Bone marrow (tissue), 2 donors: ENCODE measurements around the gene RIMS1.

ENCODE experiments used
- DNase-seq, 2 donors: peaks; one replicate each; lab custom pipeline; 2025; lab: John Stamatoyannopoulos, UW

RIMS1 gene

GRCh38 chr6:72102561-72102960 is 216.2 kb downstream of the RIMS1 start:
- DNase-seq, result no peak

GRCh38 chr6:72111611-72112010 is 225.3 kb downstream of the RIMS1 start:
- DNase-seq, result no peak

GRCh38 chr6:72130327-72130726 is 244.0 kb downstream of the RIMS1 start:
- DNase-seq, result no peak

DNA sequence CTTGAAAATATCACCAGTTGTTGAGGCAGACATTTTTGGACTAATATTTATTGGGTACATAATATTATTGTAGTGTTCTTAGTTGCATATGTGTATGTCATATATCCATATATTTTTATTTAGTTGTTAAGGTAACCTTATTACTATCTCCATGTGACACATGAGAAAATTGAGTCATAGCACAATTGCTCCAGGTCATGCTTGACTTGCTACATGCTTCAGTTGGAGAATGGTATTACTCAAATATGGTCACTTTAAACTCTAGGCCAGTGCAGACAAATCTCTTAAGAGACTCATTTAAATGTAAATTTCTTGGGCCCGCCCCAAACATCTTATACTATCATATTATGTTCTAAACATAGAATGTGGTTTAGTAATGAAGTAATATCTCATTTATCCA is 246.1 kb downstream of the RIMS1 start:
- DNase-seq, result no peak

DNA sequence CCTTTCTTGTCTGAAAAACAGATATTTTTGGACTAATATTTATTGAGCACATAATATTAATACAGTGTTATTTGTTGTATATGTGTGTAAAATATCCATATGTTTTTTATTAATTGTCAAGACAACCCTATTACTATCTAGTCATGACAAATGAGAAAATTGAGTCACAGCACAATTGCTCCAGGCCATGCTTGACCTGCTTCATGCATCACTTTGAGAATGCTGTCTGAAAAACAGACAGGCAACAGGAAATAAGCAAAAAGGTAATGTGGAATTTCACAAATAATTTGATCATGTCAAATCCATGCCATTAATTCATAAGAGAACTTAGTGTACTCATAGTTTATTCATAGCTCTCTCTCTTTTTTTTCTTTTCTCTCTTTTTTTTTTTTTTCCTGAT is 246.5 kb downstream of the RIMS1 start:
- no peak for DNase-seq

DNA sequence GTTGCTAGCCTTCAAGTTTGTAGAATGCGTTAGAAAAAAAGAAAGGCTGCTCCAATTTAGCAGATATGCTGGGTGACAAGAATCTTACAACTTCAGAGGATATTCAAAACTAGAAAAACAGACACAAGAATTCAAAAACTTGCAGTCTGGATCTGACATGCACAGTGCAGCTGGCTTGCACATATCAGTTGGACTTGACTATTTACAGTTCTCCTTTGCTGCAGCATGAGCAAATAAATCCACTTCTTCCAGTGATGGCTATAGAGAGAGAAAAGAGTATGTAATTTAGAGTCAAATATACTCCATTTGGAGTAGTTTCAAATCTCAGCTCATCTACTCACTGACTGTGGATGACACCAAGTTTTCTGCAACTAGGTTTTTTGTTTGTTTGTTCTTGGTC is 247.0 kb downstream of the RIMS1 start:
- no peak for DNase-seq

- DNase-seq, result no peak
Observed at GRCh38 chr6:72140795-72141194, 254.4 kb downstream of the RIMS1 start.

- DNase-seq, result no peak
Observed at GRCh38 chr6:72149715-72150114, 263.4 kb downstream of the RIMS1 start.

DNA sequence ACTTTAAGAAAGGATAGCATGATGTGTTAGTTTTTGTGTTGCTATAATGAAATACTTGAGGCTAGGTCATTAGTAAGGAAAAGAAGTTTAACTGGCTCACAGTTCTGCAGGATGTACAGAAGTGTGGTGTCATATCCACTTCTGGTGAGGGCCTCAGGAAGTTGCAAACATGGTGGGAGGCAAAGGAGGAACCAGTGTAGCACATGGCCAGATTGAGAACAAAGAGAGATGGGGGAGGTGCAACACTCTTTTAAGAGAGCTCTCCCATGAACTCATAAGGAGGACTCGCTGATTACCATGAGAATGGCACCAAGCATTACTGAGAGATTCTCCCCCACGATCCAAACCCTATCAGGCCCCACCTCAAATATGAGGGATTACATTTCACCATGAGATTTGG is 265.4 kb downstream of the RIMS1 start:
- DNase-seq, result no peak

DNA sequence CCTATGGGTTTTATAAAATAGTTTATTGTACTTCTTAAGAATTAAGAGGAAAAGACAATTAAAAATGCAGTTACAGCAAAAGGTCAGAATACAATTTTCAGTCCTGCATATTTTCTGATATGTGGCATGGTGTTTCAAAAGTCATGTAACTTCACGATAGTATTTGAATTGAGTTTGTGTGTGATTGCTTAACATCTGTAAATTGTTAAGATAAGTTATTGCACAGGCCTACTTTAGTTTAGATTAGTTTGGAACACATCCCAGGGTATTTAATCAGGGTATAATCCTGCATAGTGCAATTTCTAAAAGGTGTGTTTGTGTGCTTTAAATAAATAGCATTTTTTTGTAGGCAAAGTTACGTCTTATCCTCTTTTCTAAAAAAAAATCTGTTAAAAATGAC is 289.6 kb downstream of the RIMS1 start:
- no peak for DNase-seq

DNA sequence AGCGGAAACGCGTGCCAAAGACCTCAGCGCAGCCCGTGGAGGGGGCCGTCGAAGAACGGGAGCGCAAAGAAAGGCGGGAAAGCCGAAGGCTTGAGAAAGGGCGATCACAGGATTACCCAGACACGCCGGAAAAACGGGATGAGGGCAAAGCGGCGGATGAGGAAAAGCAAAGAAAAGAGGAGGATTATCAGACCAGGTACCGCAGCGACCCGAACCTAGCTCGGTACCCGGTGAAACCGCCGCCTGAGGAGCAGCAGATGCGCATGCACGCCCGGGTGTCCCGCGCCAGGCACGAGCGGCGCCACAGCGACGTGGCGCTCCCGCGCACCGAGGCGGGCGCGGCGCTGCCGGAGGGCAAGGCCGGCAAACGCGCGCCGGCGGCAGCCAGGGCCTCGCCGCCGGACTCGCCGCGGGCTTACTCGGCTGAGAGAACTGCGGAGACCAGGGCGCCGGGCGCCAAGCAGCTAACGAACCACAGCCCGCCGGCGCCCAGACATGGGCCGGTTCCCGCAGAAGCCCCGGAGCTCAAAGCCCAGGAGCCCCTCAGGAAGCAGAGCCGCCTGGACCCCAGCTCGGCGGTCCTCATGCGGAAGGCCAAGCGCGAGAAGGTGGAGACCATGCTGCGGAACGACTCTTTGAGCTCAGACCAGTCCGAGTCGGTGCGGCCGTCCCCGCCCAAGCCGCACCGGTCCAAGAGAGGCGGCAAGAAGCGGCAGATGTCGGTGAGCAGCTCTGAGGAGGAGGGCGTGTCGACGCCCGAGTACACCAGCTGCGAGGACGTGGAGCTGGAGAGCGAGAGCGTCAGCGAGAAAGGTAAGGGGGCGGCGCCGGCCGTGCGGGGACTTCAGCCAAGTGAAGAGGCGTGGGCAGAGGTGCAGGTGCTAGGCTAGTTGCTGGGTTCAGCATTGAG is 296.2 kb downstream of the RIMS1 start:
- no peak for DNase-seq

GRCh38 chr6:72203983-72204382 is 317.6 kb downstream of the RIMS1 start:
- no peak for DNase-seq

DNA sequence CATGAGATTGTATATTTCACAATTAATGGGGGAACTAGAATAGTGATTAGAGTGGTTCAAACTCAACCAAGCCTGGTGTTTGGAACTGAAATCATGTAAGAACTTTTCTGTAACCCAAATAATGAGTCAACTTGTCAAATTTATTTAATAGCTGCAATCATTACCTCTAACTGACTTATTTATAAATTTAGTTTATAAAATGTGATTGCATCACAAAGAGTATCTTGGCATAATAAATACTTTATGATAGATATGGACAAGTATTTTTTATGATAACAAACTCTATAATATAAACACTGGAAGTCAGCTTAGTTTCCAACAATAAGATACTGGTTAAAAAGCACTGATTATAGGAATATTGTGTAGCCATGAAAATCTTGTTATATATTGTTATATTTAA is 319.1 kb downstream of the RIMS1 start:
- DNase-seq, result no peak

DNA sequence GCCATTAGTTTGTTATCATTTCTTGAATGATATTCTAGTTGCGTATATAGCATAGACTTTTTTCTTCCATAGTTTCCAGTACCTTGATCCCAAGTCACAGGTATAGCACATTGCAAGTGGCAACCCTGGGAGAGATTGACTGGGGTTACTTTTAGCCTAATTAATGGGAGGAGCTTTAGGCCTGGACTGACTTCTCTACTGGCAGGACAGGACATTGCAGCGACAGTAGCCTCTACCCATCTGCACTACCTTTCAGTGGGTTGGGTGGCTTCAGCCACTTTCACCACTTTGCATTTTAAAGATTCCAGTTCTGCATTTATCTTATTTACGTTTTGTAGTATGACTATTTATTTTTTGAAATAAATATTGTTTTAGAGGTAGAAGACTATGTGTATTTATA is 320.3 kb downstream of the RIMS1 start:
- no peak for DNase-seq

- DNase-seq, result no peak
Observed at GRCh38 chr6:72212686-72213085, 326.3 kb downstream of the RIMS1 start.

GRCh38 chr6:72213654-72214053 is 327.3 kb downstream of the RIMS1 start:
- DNase-seq, result no peak

GRCh38 chr6:72216222-72217068 is 330.1 kb downstream of the RIMS1 start:
- no peak for DNase-seq

DNA sequence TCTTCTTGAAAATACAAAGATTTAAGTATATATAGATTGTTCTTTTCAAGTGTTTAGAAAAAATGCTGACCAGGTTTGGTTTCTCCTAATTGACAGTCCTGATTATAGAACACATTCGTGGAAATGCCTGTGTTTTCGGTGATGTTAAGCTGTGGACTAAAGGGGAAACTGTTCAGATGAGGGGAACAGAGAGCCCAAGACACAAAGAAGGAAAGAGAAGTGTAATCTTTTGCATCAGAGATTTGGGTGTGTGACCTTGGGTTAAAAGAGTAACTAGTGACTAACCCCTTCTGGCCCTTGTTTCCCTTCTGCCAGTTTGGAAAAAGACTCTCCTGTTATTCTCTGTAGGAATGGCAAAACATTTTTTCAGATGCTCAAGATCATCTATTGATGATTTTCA is 331.3 kb downstream of the RIMS1 start:
- no peak for DNase-seq

GRCh38 chr6:72218125-72218524 is 331.8 kb downstream of the RIMS1 start:
- DNase-seq, result no peak

DNA sequence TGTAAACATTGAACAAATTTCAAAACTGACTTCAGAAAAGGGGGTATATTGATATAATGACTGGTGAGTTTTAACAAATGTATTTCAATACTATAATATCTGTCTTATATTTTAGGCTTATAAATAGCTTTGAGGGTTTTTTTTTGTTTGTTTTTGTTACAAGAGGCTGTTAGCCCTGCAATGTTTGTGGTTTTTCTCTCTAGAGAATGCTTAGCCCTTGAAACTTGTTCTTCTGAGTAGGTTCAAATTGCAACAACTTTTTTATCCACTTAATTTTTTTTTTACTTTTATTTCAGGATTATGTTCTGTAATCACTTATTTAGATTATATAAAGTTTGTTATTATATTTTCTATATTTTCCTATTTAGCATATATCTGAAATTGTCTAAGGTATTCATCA is 333.2 kb downstream of the RIMS1 start:
- no peak for DNase-seq

DNA sequence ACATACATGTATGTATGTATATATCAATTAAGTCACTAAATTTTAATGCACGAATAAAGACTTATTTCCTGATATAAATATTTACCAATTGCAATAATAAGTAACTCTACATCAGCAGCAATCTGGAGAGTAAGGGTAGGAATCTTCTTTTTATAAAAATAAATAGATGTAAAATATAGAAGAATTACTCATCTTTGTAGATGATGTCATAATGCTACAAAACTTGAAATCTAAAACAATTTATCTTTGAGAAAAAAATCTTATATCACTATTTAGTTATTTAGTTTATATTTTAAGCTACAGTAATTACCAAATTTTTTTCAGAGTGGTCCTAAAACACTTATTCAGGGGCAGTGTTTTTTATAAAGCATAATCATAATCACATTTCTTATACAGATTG is 351.7 kb downstream of the RIMS1 start:
- DNase-seq, result no peak

DNA sequence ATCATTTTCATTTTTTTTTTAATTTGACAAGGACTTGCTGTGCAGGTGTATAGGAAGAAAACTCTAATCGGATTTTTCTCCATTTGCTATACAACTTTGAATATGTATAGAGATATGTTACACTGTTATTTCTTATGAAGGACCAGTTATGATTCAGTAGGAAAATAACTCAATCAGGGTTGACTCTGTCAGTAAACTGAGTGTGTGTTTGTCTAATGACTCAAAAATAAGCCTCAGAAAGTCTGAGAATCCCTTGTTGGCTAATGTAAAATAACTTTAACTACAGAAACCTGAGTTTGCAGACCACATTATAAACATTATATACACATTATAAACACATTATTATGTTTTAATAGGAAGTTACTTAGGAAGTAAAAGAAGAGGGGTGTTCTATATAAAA is 352.6 kb downstream of the RIMS1 start:
- DNase-seq, result no peak

DNA sequence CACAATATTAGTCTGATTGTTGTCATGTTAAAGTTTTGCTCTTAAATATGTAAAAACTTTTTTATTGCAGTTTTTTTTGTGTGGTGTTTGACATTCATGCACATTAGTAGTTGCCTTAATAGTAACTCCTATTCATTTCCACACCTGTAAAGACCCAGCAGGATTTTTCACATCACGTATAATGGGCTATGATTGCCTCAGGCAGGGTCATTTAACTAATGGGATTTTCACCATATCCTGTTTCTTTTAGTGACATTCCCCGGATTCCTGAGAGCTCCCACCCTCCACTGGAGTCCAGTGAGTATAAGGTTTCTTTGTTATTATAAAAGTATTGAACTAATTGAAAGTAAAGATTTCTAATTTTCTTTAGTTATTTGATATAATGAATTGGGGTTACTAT is 359.2 kb downstream of the RIMS1 start:
- DNase-seq, result no peak
